ENCODE data around the gene EED. TPM values are rescaled to one million over a fixed set of nuclear protein-coding genes. Genes with fewer than 3 reads are reported as not detected.

The EED gene
- polyA plus RNA-seq, 3 donors: 2.3 to 17.8 (median 5.1) TPM

GRCh38 chr11:86244063-86244521, 461 bp upstream of the EED start:
- peak overlapping the region; percentile 95 for H3K9ac ChIP-seq (ENCODE audit: insufficient read depth, low read length, poor library complexity, severe bottlenecking)
- H3K36me3 ChIP-seq (replicated peaks in 1 of 2; ENCODE audit: control insufficient read depth in 1 of 2, insufficient read depth in 2 of 2, low read length in 2 of 2): no peaks in the 10 kb centered on the region
- DNase-seq: peak in 2 of 3 donors; percentile 81
- H3K9me3 ChIP-seq (replicated peaks in 1 of 2; ENCODE audit: control insufficient read depth in 1 of 2, insufficient read depth in 1 of 2, low read length in 2 of 2): no peaks in the 10 kb centered on the region
- no peaks in the 10 kb centered on the region for H3K9me3 Mint-ChIP-seq
- H3K27ac Mint-ChIP-seq: no peak overlapping the region
- H2AFZ ChIP-seq (ENCODE audit: insufficient read depth, low read depth, low read length, poor library complexity, severe bottlenecking): peak overlapping the region; percentile 93
- H3K4me2 ChIP-seq (replicated peaks; ENCODE audit: extremely low read depth, low read length, poor library complexity, severe bottlenecking): peak overlapping the region; percentile 91
- peaks cover 30% of the 10 kb centered on the region for H4K20me1 ChIP-seq (ENCODE audit: insufficient read depth, low read length)
- H3K36me3 Mint-ChIP-seq: no peaks in the 10 kb centered on the region
- peak overlapping the region; percentile 95 to 99 for H3K27ac ChIP-seq (ENCODE audit: low read depth in 1 of 2, low read length in 2 of 2)
- no peak overlapping the region for H3K4me3 Mint-ChIP-seq
- peaks cover 0 to 3% (median 0%) of the 10 kb centered on the region in 3 donors for H3K27me3 Mint-ChIP-seq (ENCODE audit: low read depth in 3 of 3)
- peaks cover 26% of the 10 kb centered on the region for H3K4me1 Mint-ChIP-seq
- TF ChIP-seq CTCF (IDR thresholded peaks at IDR 0.05): no peak
- peak overlapping the region; percentile 69 to 100 (median 99) for H3K4me3 ChIP-seq (replicated peaks in 1 of 3; ENCODE audit: low read depth in 2 of 3, low read length in 3 of 3)
- H3K79me2 ChIP-seq (ENCODE audit: insufficient read depth, low read length): peaks cover 39% of the 10 kb centered on the region
- intact Hi-C loops (cut with micrococcal nuclease): loop anchor here in 1 of 2 donors (10.0 kb wide), 2 partner anchors 389 to 579 kb away; partner anchors contain the start of genes CCDC83 and CREBZF
- no peaks in the 10 kb centered on the region for H3K27me3 ChIP-seq (ENCODE audit: control insufficient read depth in 2 of 2, insufficient read depth in 2 of 2, low read length in 2 of 2)
- 4% methylated on average over 12 of the region's 18 CpGs for WGBS (ENCODE audit: insufficient coverage)
- peaks cover 23 to 25% of the 10 kb centered on the region in 2 donors for H3K4me1 ChIP-seq (ENCODE audit: control insufficient read depth in 1 of 2, insufficient read depth in 2 of 2, low read length in 2 of 2)

- no peak for TF ChIP-seq CTCF (IDR thresholded peaks at IDR 0.05)
- H2AFZ ChIP-seq (ENCODE audit: insufficient read depth, low read depth, low read length, poor library complexity, severe bottlenecking): peak overlapping the region; percentile 93
- H3K4me2 ChIP-seq (replicated peaks; ENCODE audit: extremely low read depth, low read length, poor library complexity, severe bottlenecking): peak overlapping the region; percentile 91
- no peak overlapping the region for H3K4me3 Mint-ChIP-seq
- peaks cover 0 to 3% (median 0%) of the 10 kb centered on the region in 3 donors for H3K27me3 Mint-ChIP-seq (ENCODE audit: low read depth in 3 of 3)
- no peaks in the 10 kb centered on the region for H3K27me3 ChIP-seq (ENCODE audit: control insufficient read depth in 2 of 2, insufficient read depth in 2 of 2, low read length in 2 of 2)
- DNase-seq: peak in 2 of 3 donors; percentile 18 to 22
- peaks cover 30% of the 10 kb centered on the region for H3K4me1 Mint-ChIP-seq
- H3K9me3 Mint-ChIP-seq: no peaks in the 10 kb centered on the region
- no peaks in the 10 kb centered on the region for H3K9me3 ChIP-seq (replicated peaks in 1 of 2; ENCODE audit: control insufficient read depth in 1 of 2, insufficient read depth in 1 of 2, low read length in 2 of 2)
- 0% methylated on average over 29 of the region's 38 CpGs for WGBS (ENCODE audit: insufficient coverage)
- peaks cover 44% of the 10 kb centered on the region for H4K20me1 ChIP-seq (ENCODE audit: insufficient read depth, low read length)
- peaks cover 23 to 25% of the 10 kb centered on the region in 2 donors for H3K4me1 ChIP-seq (ENCODE audit: control insufficient read depth in 1 of 2, insufficient read depth in 2 of 2, low read length in 2 of 2)
- H3K36me3 Mint-ChIP-seq: peaks cover 4 to 5% of the 10 kb centered on the region in 2 donors
- peak overlapping the region; percentile 95 to 99 for H3K27ac ChIP-seq (ENCODE audit: low read depth in 1 of 2, low read length in 2 of 2)
- H3K9ac ChIP-seq (ENCODE audit: insufficient read depth, low read length, poor library complexity, severe bottlenecking): peak overlapping the region; percentile 95
- intact Hi-C loops (cut with micrococcal nuclease): loop anchor here (1.0 to 10.0 kb wide), 4 partner anchors 176 to 581 kb away; partner anchors contain the start of genes CCDC83 (in 1 of the 2), CREBZF (in 1 of the 2) and PICALM (in 1 of the 2)
- H3K36me3 ChIP-seq (replicated peaks in 1 of 2; ENCODE audit: control insufficient read depth in 1 of 2, insufficient read depth in 2 of 2, low read length in 2 of 2): peaks cover 6 to 7% of the 10 kb centered on the region in 2 donors
- peak overlapping the region; percentile 69 to 100 (median 99) for H3K4me3 ChIP-seq (replicated peaks in 1 of 3; ENCODE audit: low read depth in 2 of 3, low read length in 3 of 3)
- H3K27ac Mint-ChIP-seq: no peak overlapping the region
- H3K79me2 ChIP-seq (ENCODE audit: insufficient read depth, low read length): peaks cover 54% of the 10 kb centered on the region
Observed at GRCh38 chr11:86245369-86246292, 1.1 kb downstream of the EED start.

All from CD14-positive monocyte (primary cell).